HEK293 (cell line): Measurements from ENCODE around the gene MTX1.

Source experiments
- GLI4 ChIP-seq: fragments of 450-650 bp; formaldehyde crosslinking; IDR thresholded peaks from 2 replicates; pipeline ENCODE4 v1.5.1; 2016; ENCODE audit warnings: missing biosample characterization, missing genetic modification characterization
- IKZF3 ChIP-seq: fragments of 450-650 bp; IDR thresholded peaks from 2 replicates; pipeline ENCODE4 v1.5.0; 2018; ENCODE audit warnings: missing biosample characterization, mild to moderate bottlenecking, missing genetic modification characterization, moderate library complexity
- KLF7 ChIP-seq: fragments of 450-650 bp; formaldehyde crosslinking; IDR thresholded peaks from 2 replicates; pipeline ENCODE4 v1.5.1; 2016; ENCODE audit warnings: missing biosample characterization, missing genetic modification characterization, borderline replicate concordance
- PRDM6 ChIP-seq: fragments of 450-650 bp; formaldehyde crosslinking; IDR thresholded peaks from 2 replicates; pipeline ENCODE4 v1.5.1; 2017; ENCODE audit warnings: missing biosample characterization, missing genetic modification characterization
- REPIN1 ChIP-seq: fragments of 450-650 bp; formaldehyde crosslinking; IDR thresholded peaks from 2 replicates; pipeline ENCODE4 v1.5.1; 2017; ENCODE audit warnings: missing biosample characterization, missing genetic modification characterization, low read depth
- SETDB1 ChIP-seq: IDR thresholded peaks from one replicate; pipeline ENCODE4 v1.6.1; 2017; ENCODE audit warnings: mild to moderate bottlenecking, low read length, moderate library complexity, mixed read lengths; ENCODE audit not compliant: insufficient read length
- SP7 ChIP-seq: fragments of 450-650 bp; formaldehyde crosslinking; IDR thresholded peaks from 2 replicates; pipeline ENCODE4 v1.5.1; 2016; ENCODE audit warnings: missing biosample characterization, missing genetic modification characterization
- WT1 ChIP-seq: fragments of 450-650 bp; formaldehyde crosslinking; IDR thresholded peaks from 2 replicates; pipeline ENCODE4 v1.5.1; 2016; ENCODE audit warnings: missing biosample characterization, missing genetic modification characterization
- ZBTB1 ChIP-seq: fragments of 450-650 bp; formaldehyde crosslinking; IDR thresholded peaks from 2 replicates; pipeline ENCODE4 v1.5.1; 2016; ENCODE audit warnings: missing biosample characterization, missing genetic modification characterization
- ZBTB44 ChIP-seq: fragments of 450-650 bp; IDR thresholded peaks from 2 replicates; pipeline ENCODE4 v1.5.1; 2018; ENCODE audit warnings: missing biosample characterization, mild to moderate bottlenecking, missing genetic modification characterization
- ZNF132 ChIP-seq: fragments of 450-650 bp; formaldehyde crosslinking; IDR thresholded peaks from 2 replicates; pipeline ENCODE4 v1.5.1; 2017; ENCODE audit warnings: missing biosample characterization, missing genetic modification characterization, borderline replicate concordance
- ZNF157 ChIP-seq: fragments of 450-650 bp; formaldehyde crosslinking; IDR thresholded peaks from 2 replicates; pipeline ENCODE4 v1.5.1; 2016; ENCODE audit warnings: missing biosample characterization, missing genetic modification characterization
- ZNF174 ChIP-seq: fragments of 450-650 bp; formaldehyde crosslinking; IDR thresholded peaks from 2 replicates; pipeline ENCODE4 v1.5.0; 2017; ENCODE audit warnings: missing biosample characterization, mild to moderate bottlenecking, missing genetic modification characterization
- ZNF175 ChIP-seq: fragments of 450-650 bp; formaldehyde crosslinking; IDR thresholded peaks from 2 replicates; pipeline ENCODE4 v1.5.1; 2016; ENCODE audit warnings: missing biosample characterization, missing genetic modification characterization
- ZNF239 ChIP-seq: fragments of 450-650 bp; formaldehyde crosslinking; IDR thresholded peaks from 2 replicates; pipeline ENCODE4 v1.5.1; 2016; ENCODE audit warnings: missing biosample characterization, missing genetic modification characterization
- ZNF280C ChIP-seq: fragments of 450-650 bp; formaldehyde crosslinking; IDR thresholded peaks from 2 replicates; pipeline ENCODE4 v1.5.1; 2016; ENCODE audit warnings: missing biosample characterization, missing genetic modification characterization
- ZNF302 ChIP-seq: fragments of 450-650 bp; formaldehyde crosslinking; IDR thresholded peaks from 2 replicates; pipeline ENCODE4 v1.5.1; 2016; ENCODE audit warnings: missing biosample characterization, missing genetic modification characterization, low read depth
- ZNF335 ChIP-seq: fragments of 450-650 bp; formaldehyde crosslinking; conservative IDR thresholded peaks from 2 replicates; pipeline ENCODE4 v1.5.1; 2016; ENCODE audit warnings: missing biosample characterization, missing genetic modification characterization
- ZNF37A ChIP-seq: fragments of 450-650 bp; IDR thresholded peaks from 2 replicates; pipeline ENCODE4 v1.5.1; 2018; ENCODE audit warnings: missing biosample characterization, missing genetic modification characterization
- ZNF433 ChIP-seq: fragments of 450-650 bp; formaldehyde crosslinking; IDR thresholded peaks from 2 replicates; pipeline ENCODE4 v1.5.1; 2016; ENCODE audit warnings: missing biosample characterization, missing genetic modification characterization, low read depth
- ZNF501 ChIP-seq: fragments of 450-650 bp; formaldehyde crosslinking; IDR thresholded peaks from 2 replicates; pipeline ENCODE4 v1.5.1; 2016; ENCODE audit warnings: missing biosample characterization, missing genetic modification characterization
- ZNF585B ChIP-seq: fragments of 450-650 bp; formaldehyde crosslinking; IDR thresholded peaks from 2 replicates; pipeline ENCODE4 v1.5.1; 2016; ENCODE audit warnings: missing biosample characterization, missing genetic modification characterization
- ZNF610 ChIP-seq: fragments of 450-650 bp; formaldehyde crosslinking; IDR thresholded peaks from 2 replicates; pipeline ENCODE4 v1.5.1; 2016; ENCODE audit warnings: missing biosample characterization, missing genetic modification characterization, borderline replicate concordance
- ZNF623 ChIP-seq: fragments of 450-650 bp; formaldehyde crosslinking; IDR thresholded peaks from 2 replicates; pipeline ENCODE4 v1.5.1; 2016; ENCODE audit warnings: missing biosample characterization, missing genetic modification characterization
- ZNF626 ChIP-seq: fragments of 450-650 bp; sonication (Bioruptor Pico); formaldehyde crosslinking; IDR thresholded peaks from 2 replicates; pipeline ENCODE4 v1.5.1; 2018; ENCODE audit warnings: missing biosample characterization, missing genetic modification characterization, inconsistent platforms
- ZNF660 ChIP-seq: fragments of 450-650 bp; IDR thresholded peaks from 2 replicates; pipeline ENCODE4 v1.5.1; 2018; ENCODE audit warnings: missing biosample characterization, mild to moderate bottlenecking, missing genetic modification characterization
- ZNF677 ChIP-seq: fragments of 450-650 bp; IDR thresholded peaks from 2 replicates; pipeline ENCODE4 v1.5.0; 2018; ENCODE audit warnings: missing biosample characterization, mild to moderate bottlenecking, missing genetic modification characterization, moderate library complexity
- ZNF792 ChIP-seq: fragments of 450-650 bp; formaldehyde crosslinking; IDR thresholded peaks from 2 replicates; pipeline ENCODE4 v1.5.1; 2016; ENCODE audit warnings: missing biosample characterization, missing genetic modification characterization
- ZSCAN16 ChIP-seq: fragments of 450-650 bp; formaldehyde crosslinking; IDR thresholded peaks from 2 replicates; pipeline ENCODE4 v1.5.1; 2016; ENCODE audit warnings: missing biosample characterization, missing genetic modification characterization
- ZXDB ChIP-seq: fragments of 450-650 bp; formaldehyde crosslinking; IDR thresholded peaks from 2 replicates; pipeline ENCODE4 v1.5.1; 2016; ENCODE audit warnings: missing biosample characterization, missing genetic modification characterization
- TF ChIP-seq, protein P1 (sequence below): fragments of 450-650 bp; formaldehyde crosslinking; IDR thresholded peaks from 2 replicates; pipeline ENCODE4 v1.5.1; 2017; ENCODE audit warnings: missing biosample characterization, missing genetic modification characterization
- TF ChIP-seq, protein P2 (sequence below): fragments of 450-650 bp; formaldehyde crosslinking; IDR thresholded peaks from 2 replicates; pipeline ENCODE4 v1.5.1; 2016; ENCODE audit warnings: missing biosample characterization, missing genetic modification characterization

The MTX1 gene

DNA sequence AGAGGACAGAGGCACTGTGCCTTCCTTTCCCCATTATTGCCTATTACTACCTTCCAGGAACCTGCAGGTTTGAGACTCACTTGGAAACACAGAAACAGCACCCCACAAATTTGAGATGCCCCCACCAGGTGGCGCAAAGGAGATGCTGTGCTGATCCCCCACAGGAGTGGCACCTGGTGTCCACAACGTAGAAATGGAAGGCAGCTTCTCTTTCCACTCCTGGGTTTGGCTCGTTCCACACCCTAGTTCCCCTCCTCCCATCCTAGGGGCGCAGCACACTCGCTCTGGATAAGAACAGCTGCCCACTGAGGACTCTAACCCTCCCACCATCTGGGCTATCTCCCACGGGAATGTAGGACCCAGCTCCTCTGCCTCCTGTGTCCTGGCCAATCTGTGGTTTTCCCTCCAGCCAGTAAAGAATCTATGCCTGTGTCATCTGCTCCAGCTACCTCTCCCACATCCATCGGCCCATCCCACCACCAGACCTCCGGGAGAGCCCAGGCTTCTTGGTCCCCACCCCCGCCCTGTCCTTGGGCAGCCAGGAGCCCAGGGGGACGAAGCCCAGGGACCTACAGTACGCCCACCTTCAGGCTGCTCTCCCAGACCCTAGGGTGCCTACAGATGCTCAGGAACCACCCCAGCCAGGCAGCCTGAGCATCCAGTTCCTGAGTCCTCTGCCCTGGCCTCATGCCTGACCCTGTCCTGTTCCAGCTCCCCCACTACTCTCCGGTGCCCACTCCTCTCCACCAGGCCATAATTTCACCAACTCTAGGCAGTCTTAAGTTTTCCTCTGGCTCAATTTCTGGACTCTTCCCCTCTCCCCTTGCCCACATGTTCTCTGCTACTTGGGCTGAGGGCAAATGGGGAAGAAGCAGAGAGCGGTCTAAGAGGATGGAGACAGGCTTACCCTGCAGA lies 1.3 kb upstream of the MTX1 start (continued):
- TF ChIP-seq REPIN1 (tag by site-specific recombination) (no peak), ZXDB (tag by site-specific recombination) (no peak), ZNF623 (tag by site-specific recombination) (no peak), ZNF239 (tag by site-specific recombination) (no peak), SP7 (peak; percentile 24; the same call in 1 of the 2 replicates), GLI4 (no peak), ZNF175 (tag by site-specific recombination) (no peak), ZNF433 (tag by site-specific recombination) (no peak), ZNF132 (tag by site-specific recombination) (no peak), ZBTB44 (tag by site-specific recombination) (no peak), ZNF610 (no peak), ZNF501 (tag by site-specific recombination) (no peak), KLF7 (tag by site-specific recombination) (no peak), ZNF585B (tag by site-specific recombination) (no peak), WT1 (tag by site-specific recombination) (no peak), IKZF3 (tag by site-specific recombination) (no peak), ZNF280C (tag by site-specific recombination) (no peak), ZNF174 (tag by site-specific recombination) (no peak), SETDB1 (no peak), ZSCAN16 (tag by site-specific recombination) (no peak), ZBTB1 (no peak), ZNF335 (tag by site-specific recombination) (peak; percentile 36), ZNF792 (tag by site-specific recombination) (no peak), ZNF660 (no peak), ZNF302 (no peak), ZNF677 (tag by site-specific recombination) (no peak), ZNF157 (tag by site-specific recombination) (no peak), PRDM6 (tag by site-specific recombination) (no peak), ZNF626 (tag by site-specific recombination) (no peak), ZNF37A (no peak)
- TF ChIP-seq, protein P1, sequence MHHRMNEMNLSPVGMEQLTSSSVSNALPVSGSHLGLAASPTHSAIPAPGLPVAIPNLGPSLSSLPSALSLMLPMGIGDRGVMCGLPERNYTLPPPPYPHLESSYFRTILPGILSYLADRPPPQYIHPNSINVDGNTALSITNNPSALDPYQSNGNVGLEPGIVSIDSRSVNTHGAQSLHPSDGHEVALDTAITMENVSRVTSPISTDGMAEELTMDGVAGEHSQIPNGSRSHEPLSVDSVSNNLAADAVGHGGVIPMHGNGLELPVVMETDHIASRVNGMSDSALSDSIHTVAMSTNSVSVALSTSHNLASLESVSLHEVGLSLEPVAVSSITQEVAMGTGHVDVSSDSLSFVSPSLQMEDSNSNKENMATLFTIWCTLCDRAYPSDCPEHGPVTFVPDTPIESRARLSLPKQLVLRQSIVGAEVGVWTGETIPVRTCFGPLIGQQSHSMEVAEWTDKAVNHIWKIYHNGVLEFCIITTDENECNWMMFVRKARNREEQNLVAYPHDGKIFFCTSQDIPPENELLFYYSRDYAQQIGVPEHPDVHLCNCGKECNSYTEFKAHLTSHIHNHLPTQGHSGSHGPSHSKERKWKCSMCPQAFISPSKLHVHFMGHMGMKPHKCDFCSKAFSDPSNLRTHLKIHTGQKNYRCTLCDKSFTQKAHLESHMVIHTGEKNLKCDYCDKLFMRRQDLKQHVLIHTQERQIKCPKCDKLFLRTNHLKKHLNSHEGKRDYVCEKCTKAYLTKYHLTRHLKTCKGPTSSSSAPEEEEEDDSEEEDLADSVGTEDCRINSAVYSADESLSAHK (tag by site-specific recombination), result no peak
- TF ChIP-seq, protein P2, sequence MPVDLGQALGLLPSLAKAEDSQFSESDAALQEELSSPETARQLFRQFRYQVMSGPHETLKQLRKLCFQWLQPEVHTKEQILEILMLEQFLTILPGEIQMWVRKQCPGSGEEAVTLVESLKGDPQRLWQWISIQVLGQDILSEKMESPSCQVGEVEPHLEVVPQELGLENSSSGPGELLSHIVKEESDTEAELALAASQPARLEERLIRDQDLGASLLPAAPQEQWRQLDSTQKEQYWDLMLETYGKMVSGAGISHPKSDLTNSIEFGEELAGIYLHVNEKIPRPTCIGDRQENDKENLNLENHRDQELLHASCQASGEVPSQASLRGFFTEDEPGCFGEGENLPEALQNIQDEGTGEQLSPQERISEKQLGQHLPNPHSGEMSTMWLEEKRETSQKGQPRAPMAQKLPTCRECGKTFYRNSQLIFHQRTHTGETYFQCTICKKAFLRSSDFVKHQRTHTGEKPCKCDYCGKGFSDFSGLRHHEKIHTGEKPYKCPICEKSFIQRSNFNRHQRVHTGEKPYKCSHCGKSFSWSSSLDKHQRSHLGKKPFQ, result no peak
